ENCODE results near the gene MAP7.
A peak's percentile ranks its signal among the peaks of the same experiment; 100 is the strongest.

MAP7 gene

GRCh38 chr6:136527831-136528230 lies 22.4 kb downstream of the MAP7 start:
- no peak for DNase-seq

GRCh38 chr6:136526937-136527336 lies 23.3 kb downstream of the MAP7 start:
- no peak for DNase-seq

GRCh38 chr6:136526196-136526930 lies 23.9 kb downstream of the MAP7 start:
- peak; percentile 8 for DNase-seq

- DNase-seq = no peak
Measured at GRCh38 chr6:136525586-136526195, 24.5 kb downstream of the MAP7 start.

GRCh38 chr6:136524936-136525413 lies 25.2 kb downstream of the MAP7 start:
- DNase-seq = no peak

GRCh38 chr6:136524339-136524935 lies 25.8 kb downstream of the MAP7 start:
- no peak for DNase-seq

GRCh38 chr6:136523196-136523595 lies 27.0 kb downstream of the MAP7 start:
- DNase-seq = no peak

- DNase-seq = no peak
Measured at GRCh38 chr6:136522636-136523035, 27.6 kb downstream of the MAP7 start.

GRCh38 chr6:136521911-136522310 lies 28.3 kb downstream of the MAP7 start:
- no peak for DNase-seq

- no peak for DNase-seq
Measured at GRCh38 chr6:136521427-136521826, 28.8 kb downstream of the MAP7 start.

GRCh38 chr6:136520517-136520916 lies 29.7 kb downstream of the MAP7 start:
- no peak for DNase-seq

- no peak for DNase-seq
Measured at GRCh38 chr6:136517582-136517981, 32.6 kb downstream of the MAP7 start.

- no peak for DNase-seq
Measured at GRCh38 chr6:136517002-136517401, 33.2 kb downstream of the MAP7 start.

GRCh38 chr6:136514591-136514990 lies 35.6 kb downstream of the MAP7 start:
- DNase-seq = no peak

- DNase-seq = no peak
Measured at GRCh38 chr6:136511926-136512325, 38.3 kb downstream of the MAP7 start.

- no peak for DNase-seq
Measured at GRCh38 chr6:136511397-136511796, 38.8 kb downstream of the MAP7 start.

GRCh38 chr6:136510782-136511181 lies 39.4 kb downstream of the MAP7 start:
- peak; percentile 32 for DNase-seq

GRCh38 chr6:136510299-136510698 lies 39.9 kb downstream of the MAP7 start:
- peak; percentile 32 for DNase-seq

GRCh38 chr6:136508725-136509392 lies 41.4 kb downstream of the MAP7 start:
- DNase-seq = no peak

- DNase-seq = no peak
Measured at GRCh38 chr6:136506124-136506799, 44.0 kb downstream of the MAP7 start.

GRCh38 chr6:136503303-136504029 lies 46.8 kb downstream of the MAP7 start:
- DNase-seq = no peak

GRCh38 chr6:136502786-136503185 lies 47.4 kb downstream of the MAP7 start:
- no peak for DNase-seq

All from stimulated activated CD4-positive, alpha-beta T cell treated with anti-CD3 and anti-CD28 coated beads, Interleukin-4, amount 100 ng/mL, for 24 hours (primary cell).